ENCODE results near the gene DOCK2. TPM values are rescaled to one million over a fixed set of nuclear protein-coding genes. Genes with fewer than 3 reads are reported as not detected.

Gene DOCK2
- total and polyA plus RNA-seq, 2 of the 8 experiments (the other 6 are each of a cell fraction or from before 2014, with no cell fraction given) = 3.9 to 5.7 TPM

- TF ChIP-seq, protein P1, sequence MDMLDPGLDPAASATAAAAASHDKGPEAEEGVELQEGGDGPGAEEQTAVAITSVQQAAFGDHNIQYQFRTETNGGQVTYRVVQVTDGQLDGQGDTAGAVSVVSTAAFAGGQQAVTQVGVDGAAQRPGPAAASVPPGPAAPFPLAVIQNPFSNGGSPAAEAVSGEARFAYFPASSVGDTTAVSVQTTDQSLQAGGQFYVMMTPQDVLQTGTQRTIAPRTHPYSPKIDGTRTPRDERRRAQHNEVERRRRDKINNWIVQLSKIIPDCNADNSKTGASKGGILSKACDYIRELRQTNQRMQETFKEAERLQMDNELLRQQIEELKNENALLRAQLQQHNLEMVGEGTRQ (IDR thresholded peaks at IDR 0.05; ENCODE audit: low read length) = no peak
- TF ChIP-seq NRF1 (IDR thresholded peaks at IDR 0.05; ENCODE audit: low read depth, low read length) (no peak), POLR2AphosphoS5 (IDR thresholded peaks at IDR 0.05; ENCODE audit: low read depth, low read length) (no peak), SAP30 (IDR thresholded peaks at IDR 0.05; ENCODE audit: insufficient read depth, insufficient replicate concordance, low read length) (no peak), TAF1 (IDR thresholded peaks at IDR 0.05; ENCODE audit: low read depth, low read length) (no peak), BRCA1 (IDR thresholded peaks at IDR 0.05; ENCODE audit: low read depth, low read length) (no peak)
These were observed 108.5 kb downstream of the DOCK2 start (continued) for GRCh38 chr5:169745441-169746146.
